ENCODE results near the gene LRFN2.
A peak's percentile ranks its signal among the peaks of the same experiment; 100 is the strongest.

The LRFN2 gene

DNA sequence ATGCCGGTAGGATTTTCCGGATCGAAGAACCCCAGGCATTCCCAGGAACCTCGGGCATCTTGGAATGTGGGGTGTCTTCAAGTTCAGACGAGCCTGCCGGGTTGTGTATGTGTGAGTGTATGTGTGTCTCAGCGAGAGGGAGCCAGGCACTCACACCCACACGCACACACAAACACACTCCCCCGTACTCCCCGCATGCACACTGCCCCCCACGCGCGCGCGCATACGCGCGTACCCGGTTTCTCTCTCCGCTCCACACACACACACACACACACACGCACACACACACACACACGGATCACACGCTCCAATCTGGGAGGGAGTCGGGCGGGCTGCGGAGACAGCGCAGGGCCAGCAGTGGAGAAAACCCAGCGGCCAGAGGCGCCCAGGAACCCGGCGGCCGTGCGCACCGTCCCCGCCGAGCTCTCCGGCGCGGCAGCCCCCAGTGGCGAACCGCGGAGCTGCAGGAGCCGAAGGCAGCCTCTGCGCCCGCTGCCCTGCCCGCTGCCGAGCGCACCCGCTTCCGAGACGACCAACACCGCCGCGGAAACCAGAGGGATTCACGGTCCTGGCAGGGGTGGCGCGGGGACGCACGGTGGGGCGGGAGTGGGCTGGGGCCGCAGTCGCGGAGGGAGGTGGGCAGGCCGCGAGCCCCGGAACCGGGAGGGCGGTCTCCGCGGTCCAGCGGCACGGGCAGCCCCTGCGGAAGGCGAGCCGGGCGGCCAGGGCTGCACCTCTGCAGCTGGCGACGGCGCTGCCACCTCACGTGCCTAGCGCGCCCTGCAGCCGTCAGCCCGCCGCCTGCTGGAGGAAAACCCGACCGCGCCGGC is at the start of gene LRFN2:
Gene LRFN2, minus strand, starts transcription at position 125 of the 830 bp plus-strand sequence.
- peak within 1 kb of the TSS; percentile 44 for H3K4me3 ChIP-seq (ENCODE audit: low read depth, low read length)

DNA sequence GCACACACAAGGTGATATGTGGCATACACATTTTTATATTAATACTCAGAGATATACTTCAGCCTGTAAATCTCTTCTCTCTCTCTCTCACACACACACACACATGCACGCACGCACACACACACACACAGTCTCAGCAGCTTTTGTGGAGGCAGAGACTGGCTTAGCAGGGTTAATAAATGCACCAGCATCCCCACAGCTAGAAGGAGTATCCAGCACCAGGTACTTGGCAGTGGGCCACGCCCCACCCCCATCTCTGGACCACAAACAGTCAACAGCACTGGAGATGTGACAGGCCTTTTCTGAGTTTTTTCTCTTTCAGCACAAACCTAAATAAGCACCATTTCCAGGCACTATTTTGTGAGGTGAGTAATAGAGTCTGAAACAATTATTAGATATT is 47.3 kb upstream of the LRFN2 start:
- no peak overlapping the region for H3K4me3 ChIP-seq (ENCODE audit: low read depth, low read length)
- TF ChIP-seq, protein P1, sequence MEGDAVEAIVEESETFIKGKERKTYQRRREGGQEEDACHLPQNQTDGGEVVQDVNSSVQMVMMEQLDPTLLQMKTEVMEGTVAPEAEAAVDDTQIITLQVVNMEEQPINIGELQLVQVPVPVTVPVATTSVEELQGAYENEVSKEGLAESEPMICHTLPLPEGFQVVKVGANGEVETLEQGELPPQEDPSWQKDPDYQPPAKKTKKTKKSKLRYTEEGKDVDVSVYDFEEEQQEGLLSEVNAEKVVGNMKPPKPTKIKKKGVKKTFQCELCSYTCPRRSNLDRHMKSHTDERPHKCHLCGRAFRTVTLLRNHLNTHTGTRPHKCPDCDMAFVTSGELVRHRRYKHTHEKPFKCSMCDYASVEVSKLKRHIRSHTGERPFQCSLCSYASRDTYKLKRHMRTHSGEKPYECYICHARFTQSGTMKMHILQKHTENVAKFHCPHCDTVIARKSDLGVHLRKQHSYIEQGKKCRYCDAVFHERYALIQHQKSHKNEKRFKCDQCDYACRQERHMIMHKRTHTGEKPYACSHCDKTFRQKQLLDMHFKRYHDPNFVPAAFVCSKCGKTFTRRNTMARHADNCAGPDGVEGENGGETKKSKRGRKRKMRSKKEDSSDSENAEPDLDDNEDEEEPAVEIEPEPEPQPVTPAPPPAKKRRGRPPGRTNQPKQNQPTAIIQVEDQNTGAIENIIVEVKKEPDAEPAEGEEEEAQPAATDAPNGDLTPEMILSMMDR (IDR thresholded peaks at IDR 0.05; ENCODE audit: low read depth, low read length) = no peak

More for the DNA sequence above, at the start of gene LRFN2:
- TF ChIP-seq, protein P1 (IDR thresholded peaks at IDR 0.05; ENCODE audit: low read depth, low read length) = peak; percentile 68

DNA sequence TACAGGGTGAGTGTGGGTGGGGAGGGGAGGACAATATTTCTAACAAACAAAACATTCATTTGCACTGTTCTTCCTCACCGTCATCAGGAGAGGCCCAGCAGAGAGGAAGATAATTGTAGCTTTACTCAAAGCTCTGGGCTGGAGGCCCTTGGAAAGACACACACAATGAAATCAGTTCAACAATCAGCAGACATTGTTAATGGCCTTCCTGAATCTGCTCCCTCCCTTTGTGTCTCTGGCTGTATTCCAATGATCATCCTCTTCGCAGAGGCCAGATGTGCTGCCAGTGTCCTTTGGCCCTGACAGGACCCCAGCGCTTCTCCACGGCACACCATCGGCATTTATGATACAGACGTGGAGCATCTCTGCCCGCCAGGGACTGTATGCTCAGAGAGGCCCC is 44.6 kb upstream of the LRFN2 start:
- TF ChIP-seq, protein P1 (IDR thresholded peaks at IDR 0.05; ENCODE audit: low read depth, low read length) = no peak
- H3K4me3 ChIP-seq (ENCODE audit: low read depth, low read length) = no peak overlapping the region

DNA sequence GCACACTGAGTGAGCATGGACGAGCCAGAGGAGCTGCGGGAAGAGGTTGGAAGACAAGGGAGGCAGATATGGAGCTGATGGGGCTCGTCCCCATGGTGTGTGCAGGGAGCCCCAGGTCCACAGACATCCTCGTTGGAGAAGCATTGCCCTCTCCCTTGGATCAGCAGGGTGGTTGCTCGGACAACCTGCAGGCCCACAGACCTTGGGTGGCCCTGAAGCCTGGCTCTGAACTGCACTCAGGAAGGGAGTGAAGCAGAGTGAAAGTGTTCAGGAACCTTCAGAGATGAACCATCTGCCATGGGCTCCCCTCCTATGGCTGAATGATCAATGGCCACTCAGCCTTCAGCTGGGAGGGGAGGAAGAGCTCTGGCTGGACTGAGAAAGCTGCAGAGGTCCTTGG is 43.3 kb upstream of the LRFN2 start:
- TF ChIP-seq, protein P1 (IDR thresholded peaks at IDR 0.05; ENCODE audit: low read depth, low read length) = no peak
- no peak overlapping the region for H3K4me3 ChIP-seq (ENCODE audit: low read depth, low read length)

DNA sequence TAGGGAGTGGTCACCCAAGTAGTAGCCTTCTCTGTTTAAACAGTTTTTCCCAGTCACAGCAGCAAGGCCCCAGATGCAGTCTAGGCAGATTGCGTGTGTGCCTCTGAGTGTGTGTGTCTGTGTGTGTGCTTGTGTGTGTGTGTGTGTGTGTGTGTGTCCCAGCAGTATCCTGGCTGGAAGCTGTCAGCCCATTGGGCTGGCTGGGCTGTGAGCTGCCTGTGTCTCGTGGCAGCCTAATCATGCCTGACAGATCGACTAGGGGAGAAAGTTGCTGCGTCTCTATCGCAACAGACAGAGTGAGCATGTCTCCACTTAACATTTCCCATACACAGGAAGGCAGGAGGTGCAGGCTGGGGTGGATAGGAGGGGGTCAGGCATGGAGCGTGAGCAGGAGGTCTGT is 42.9 kb upstream of the LRFN2 start:
- H3K4me3 ChIP-seq (ENCODE audit: low read depth, low read length) = no peak overlapping the region
- TF ChIP-seq, protein P1 (IDR thresholded peaks at IDR 0.05; ENCODE audit: low read depth, low read length) = no peak

DNA sequence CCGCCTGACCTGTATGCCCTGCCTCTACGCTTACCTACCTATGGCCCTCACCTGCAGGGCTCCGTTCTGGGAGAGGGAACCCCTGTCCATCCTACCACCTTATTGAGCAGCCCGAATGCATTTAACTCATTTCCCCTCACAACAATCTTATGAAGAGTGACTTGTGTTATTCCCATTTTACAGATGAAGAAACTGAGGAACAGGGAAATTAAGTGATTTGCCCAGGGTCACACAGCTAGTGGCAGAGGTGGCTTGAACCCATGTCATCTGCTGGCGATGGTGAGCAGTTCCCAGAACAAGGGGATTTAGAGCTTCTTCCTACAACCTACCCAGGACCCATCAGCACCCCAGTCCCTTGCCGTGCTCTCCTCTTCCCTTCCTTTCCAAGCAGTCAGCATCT is 42.3 kb upstream of the LRFN2 start:
- TF ChIP-seq, protein P1 (IDR thresholded peaks at IDR 0.05; ENCODE audit: low read depth, low read length) = no peak
- H3K4me3 ChIP-seq (ENCODE audit: low read depth, low read length) = no peak overlapping the region

DNA sequence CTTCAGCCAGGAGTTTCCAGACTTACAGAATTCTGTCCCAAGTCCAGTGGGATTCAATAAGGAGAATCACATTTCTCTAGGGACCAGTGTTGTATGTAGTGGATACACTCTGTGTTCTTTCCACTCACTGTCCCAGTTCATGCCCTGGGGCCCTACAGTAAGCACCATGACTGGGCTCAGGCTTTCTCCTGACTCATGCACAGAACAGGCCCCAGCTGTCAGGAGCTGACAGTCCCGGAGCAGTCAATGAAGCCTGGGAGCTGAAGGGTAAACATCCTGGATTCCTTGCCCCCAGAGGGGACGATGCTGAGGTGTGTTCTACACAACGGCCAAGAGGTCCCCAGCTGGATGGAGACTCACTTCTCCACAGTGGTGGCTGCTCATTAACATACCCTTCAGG is 40.2 kb upstream of the LRFN2 start:
- no peak overlapping the region for H3K4me3 ChIP-seq (ENCODE audit: low read depth, low read length)
- TF ChIP-seq, protein P1 (IDR thresholded peaks at IDR 0.05; ENCODE audit: low read depth, low read length) = no peak

Data from WI38 (cell line).